ENCODE measurements around the gene ETHE1. TPM values are rescaled to one million over a fixed set of nuclear protein-coding genes. Genes with fewer than 3 reads are reported as not detected.
A peak's percentile ranks its signal among the peaks of the same experiment; 100 is the strongest.

Gene ETHE1
- total and polyA plus RNA-seq, 4 donors: 30.4 to 45.1 (median 34.5) TPM

DNA sequence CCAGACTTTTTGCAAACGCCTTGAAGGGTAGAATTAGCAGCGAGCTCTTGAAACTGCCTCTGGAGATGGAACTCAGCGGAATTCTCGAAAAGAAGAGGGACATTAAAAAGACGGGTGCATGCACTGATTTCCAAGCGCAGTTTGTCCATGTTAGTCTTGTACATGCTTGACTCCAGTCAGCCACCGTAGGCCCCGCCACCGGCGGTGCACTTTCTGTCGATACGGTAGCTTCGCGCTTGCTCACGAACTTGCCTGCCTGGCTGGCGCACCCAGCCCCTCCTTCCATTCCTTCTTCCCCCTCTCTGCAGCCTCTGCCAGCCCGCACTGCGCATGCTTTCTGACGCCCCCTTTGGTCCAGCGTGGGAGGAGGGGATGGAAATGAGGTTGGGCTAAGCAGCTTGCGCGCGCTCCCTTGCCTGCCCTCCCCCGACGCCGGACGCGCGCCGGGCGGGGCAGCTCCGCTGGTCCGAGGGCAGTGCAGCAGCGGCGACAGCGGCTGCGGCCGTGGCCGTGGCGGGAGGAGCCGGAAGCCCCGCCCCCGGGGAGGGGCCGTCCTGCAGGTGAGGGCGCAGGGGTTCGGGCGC lies 6.1 kb upstream of the ETHE1 start, which contains the start of gene ZNF575:
ZNF575 (plus strand) TSS at position 227 of the 584 bp plus-strand sequence. CDS start 1,235 bp downstream, outside the sequence.
- Histone ChIP-seq H3K9ac (ENCODE audit: low read depth in 1 of 2, low read length in 2 of 2) (peak within 1 kb of the TSS; percentile 0 to 74), H3K36me3 (ENCODE audit: control insufficient read depth in 4 of 4, insufficient read depth in 3 of 4, low read depth in 1 of 4, low read length in 3 of 4) (peaks cover 0 to 2% (median 0%) of the 10 kb centered on the region in 4 donors), H3K4me3 (ENCODE audit: low read depth in 1 of 3, low read length in 3 of 3) (peak within 1 kb of the TSS; percentile 57 to 84 (median 68)), H3K27ac (ENCODE audit: low read depth in 1 of 2, low read length in 2 of 2) (peak within 1 kb of the TSS; percentile 92 to 98), H3K9me3 (ENCODE audit: control insufficient read depth in 4 of 4, low read length in 3 of 4) (no peaks in the 10 kb centered on the region), H3K27me3 (ENCODE audit: control insufficient read depth in 4 of 4, insufficient read depth in 4 of 4, low read length in 3 of 4) (no peaks in the 10 kb centered on the region), H3K4me1 (ENCODE audit: control insufficient read depth in 4 of 4, insufficient read depth in 4 of 4, low read length in 3 of 4) (peaks cover 1 to 23% (median 16%) of the 10 kb centered on the region in 4 donors)
- TF ChIP-seq, protein P1, sequence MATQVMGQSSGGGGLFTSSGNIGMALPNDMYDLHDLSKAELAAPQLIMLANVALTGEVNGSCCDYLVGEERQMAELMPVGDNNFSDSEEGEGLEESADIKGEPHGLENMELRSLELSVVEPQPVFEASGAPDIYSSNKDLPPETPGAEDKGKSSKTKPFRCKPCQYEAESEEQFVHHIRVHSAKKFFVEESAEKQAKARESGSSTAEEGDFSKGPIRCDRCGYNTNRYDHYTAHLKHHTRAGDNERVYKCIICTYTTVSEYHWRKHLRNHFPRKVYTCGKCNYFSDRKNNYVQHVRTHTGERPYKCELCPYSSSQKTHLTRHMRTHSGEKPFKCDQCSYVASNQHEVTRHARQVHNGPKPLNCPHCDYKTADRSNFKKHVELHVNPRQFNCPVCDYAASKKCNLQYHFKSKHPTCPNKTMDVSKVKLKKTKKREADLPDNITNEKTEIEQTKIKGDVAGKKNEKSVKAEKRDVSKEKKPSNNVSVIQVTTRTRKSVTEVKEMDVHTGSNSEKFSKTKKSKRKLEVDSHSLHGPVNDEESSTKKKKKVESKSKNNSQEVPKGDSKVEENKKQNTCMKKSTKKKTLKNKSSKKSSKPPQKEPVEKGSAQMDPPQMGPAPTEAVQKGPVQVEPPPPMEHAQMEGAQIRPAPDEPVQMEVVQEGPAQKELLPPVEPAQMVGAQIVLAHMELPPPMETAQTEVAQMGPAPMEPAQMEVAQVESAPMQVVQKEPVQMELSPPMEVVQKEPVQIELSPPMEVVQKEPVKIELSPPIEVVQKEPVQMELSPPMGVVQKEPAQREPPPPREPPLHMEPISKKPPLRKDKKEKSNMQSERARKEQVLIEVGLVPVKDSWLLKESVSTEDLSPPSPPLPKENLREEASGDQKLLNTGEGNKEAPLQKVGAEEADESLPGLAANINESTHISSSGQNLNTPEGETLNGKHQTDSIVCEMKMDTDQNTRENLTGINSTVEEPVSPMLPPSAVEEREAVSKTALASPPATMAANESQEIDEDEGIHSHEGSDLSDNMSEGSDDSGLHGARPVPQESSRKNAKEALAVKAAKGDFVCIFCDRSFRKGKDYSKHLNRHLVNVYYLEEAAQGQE (IDR thresholded peaks at IDR 0.05): peak; percentile 25
- peak in 1 of 2 donors; percentile 43 for TF ChIP-seq GABPA (IDR thresholded peaks at IDR 0.05 in 1 of 2, conservative IDR thresholded peaks at IDR 0.05 in 1 of 2)
- TF ChIP-seq JUND (IDR thresholded peaks at IDR 0.05): peak in 1 of 2 donors; percentile 17
- TF ChIP-seq, protein P2, sequence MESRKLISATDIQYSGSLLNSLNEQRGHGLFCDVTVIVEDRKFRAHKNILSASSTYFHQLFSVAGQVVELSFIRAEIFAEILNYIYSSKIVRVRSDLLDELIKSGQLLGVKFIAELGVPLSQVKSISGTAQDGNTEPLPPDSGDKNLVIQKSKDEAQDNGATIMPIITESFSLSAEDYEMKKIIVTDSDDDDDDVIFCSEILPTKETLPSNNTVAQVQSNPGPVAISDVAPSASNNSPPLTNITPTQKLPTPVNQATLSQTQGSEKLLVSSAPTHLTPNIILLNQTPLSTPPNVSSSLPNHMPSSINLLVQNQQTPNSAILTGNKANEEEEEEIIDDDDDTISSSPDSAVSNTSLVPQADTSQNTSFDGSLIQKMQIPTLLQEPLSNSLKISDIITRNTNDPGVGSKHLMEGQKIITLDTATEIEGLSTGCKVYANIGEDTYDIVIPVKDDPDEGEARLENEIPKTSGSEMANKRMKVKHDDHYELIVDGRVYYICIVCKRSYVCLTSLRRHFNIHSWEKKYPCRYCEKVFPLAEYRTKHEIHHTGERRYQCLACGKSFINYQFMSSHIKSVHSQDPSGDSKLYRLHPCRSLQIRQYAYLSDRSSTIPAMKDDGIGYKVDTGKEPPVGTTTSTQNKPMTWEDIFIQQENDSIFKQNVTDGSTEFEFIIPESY (IDR thresholded peaks at IDR 0.05): peak; percentile 94
- TF ChIP-seq HNF4A (conservative IDR thresholded peaks at IDR 0.05): peak in 1 of 2 donors; percentile 27
- TF ChIP-seq, protein P3, sequence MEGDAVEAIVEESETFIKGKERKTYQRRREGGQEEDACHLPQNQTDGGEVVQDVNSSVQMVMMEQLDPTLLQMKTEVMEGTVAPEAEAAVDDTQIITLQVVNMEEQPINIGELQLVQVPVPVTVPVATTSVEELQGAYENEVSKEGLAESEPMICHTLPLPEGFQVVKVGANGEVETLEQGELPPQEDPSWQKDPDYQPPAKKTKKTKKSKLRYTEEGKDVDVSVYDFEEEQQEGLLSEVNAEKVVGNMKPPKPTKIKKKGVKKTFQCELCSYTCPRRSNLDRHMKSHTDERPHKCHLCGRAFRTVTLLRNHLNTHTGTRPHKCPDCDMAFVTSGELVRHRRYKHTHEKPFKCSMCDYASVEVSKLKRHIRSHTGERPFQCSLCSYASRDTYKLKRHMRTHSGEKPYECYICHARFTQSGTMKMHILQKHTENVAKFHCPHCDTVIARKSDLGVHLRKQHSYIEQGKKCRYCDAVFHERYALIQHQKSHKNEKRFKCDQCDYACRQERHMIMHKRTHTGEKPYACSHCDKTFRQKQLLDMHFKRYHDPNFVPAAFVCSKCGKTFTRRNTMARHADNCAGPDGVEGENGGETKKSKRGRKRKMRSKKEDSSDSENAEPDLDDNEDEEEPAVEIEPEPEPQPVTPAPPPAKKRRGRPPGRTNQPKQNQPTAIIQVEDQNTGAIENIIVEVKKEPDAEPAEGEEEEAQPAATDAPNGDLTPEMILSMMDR (IDR thresholded peaks at IDR 0.05; ENCODE audit: low read depth, low read length, missing input control): no peak
- peak; percentile 87 for TF ChIP-seq YY1 (IDR thresholded peaks at IDR 0.05)
- no peak for TF ChIP-seq NR2F2 (IDR thresholded peaks at IDR 0.05)
- TF ChIP-seq EGR1 (IDR thresholded peaks at IDR 0.05; ENCODE audit: low read depth in 2 of 2): peak; percentile 65 to 75
- peak; percentile 49 to 59 for TF ChIP-seq RXRA (IDR thresholded peaks at IDR 0.05)
- peak; percentile 75 for TF ChIP-seq SP1 (IDR thresholded peaks at IDR 0.05)
- TF ChIP-seq HNF4G (IDR thresholded peaks at IDR 0.05): no peak
- TF ChIP-seq, protein P4, sequence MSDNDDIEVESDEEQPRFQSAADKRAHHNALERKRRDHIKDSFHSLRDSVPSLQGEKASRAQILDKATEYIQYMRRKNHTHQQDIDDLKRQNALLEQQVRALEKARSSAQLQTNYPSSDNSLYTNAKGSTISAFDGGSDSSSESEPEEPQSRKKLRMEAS (IDR thresholded peaks at IDR 0.05): peak; percentile 90
- WGBS: under 1% methylated on average over 47 of the region's 47 CpGs
- peak; percentile 79 for DNase-seq (ENCODE audit: low spot score)

DNA sequence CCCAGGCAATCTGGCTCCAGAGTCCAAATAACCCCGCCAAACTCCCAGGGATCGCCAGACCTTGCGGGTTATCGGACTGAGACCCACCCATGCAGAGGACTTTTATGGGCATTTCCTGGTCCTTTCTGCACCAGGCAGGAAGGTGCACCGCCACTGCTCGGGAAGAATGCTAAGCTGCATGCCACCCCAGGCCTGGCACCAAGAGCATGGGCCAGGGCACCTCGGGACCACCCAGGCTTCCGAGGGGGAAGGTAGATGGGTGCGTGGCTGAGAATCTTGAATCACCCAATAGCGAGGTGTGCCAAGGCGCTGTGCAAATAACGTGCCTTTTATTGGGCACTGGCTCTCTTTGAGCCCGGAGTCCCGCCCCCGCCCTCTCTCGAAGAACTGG lies 5.6 kb upstream of the ETHE1 start:
- peak overlapping the region; percentile 57 to 84 (median 68) for H3K4me3 ChIP-seq (ENCODE audit: low read depth in 1 of 3, low read length in 3 of 3)
- TF ChIP-seq, protein P3 (IDR thresholded peaks at IDR 0.05; ENCODE audit: low read depth, low read length, missing input control): no peak
- TF ChIP-seq SP1 (IDR thresholded peaks at IDR 0.05): no peak
- TF ChIP-seq NR2F2 (IDR thresholded peaks at IDR 0.05): peak; percentile 39
- peak; percentile 24 to 26 for TF ChIP-seq HNF4A (conservative IDR thresholded peaks at IDR 0.05)
- TF ChIP-seq RAD21 (IDR thresholded peaks at IDR 0.05): no peak
- TF ChIP-seq, protein P2 (IDR thresholded peaks at IDR 0.05): no peak
- DNase-seq (ENCODE audit: low spot score): no peak
- H3K36me3 ChIP-seq (ENCODE audit: control insufficient read depth in 4 of 4, insufficient read depth in 3 of 4, low read depth in 1 of 4, low read length in 3 of 4): no peaks in the 10 kb centered on the region
- H3K27me3 ChIP-seq (ENCODE audit: control insufficient read depth in 4 of 4, insufficient read depth in 4 of 4, low read length in 3 of 4): no peaks in the 10 kb centered on the region
- H3K27ac ChIP-seq (ENCODE audit: low read depth in 1 of 2, low read length in 2 of 2): peak overlapping the region; percentile 92 to 98
- H3K9ac ChIP-seq (ENCODE audit: low read depth in 1 of 2, low read length in 2 of 2): peak overlapping the region; percentile 0 to 74
- under 1% methylated on average over 16 of the region's 16 CpGs for WGBS
- H3K4me1 ChIP-seq (ENCODE audit: control insufficient read depth in 4 of 4, insufficient read depth in 4 of 4, low read length in 3 of 4): peaks cover 1 to 28% (median 20%) of the 10 kb centered on the region in 4 donors
- H3K9me3 ChIP-seq (ENCODE audit: control insufficient read depth in 4 of 4, low read length in 3 of 4): no peaks in the 10 kb centered on the region

Measured in liver (tissue), 9 donors.